ENCODE results near the gene HECW1.

Gene HECW1

GRCh38 chr7:43590862-43591557, 478.6 kb downstream of the HECW1 start:
- Histone ChIP-seq H3K79me1 (replicated peaks; ENCODE audit: low read length, poor library complexity, severe bottlenecking) (no peaks in the 10 kb centered on the region), H2BK12ac (ENCODE audit: low read length in 2 of 2) (no peak overlapping the region), H3K27ac (ENCODE audit: low read length, poor library complexity, severe bottlenecking) (peak overlapping the region; percentile 91), H3K4me1 (ENCODE audit: control insufficient read depth, insufficient read depth, low read depth, low read length) (peaks cover 10% of the 10 kb centered on the region), H4K91ac (ENCODE audit: low read length) (no peak overlapping the region), H3K36me3 (ENCODE audit: control insufficient read depth in 1 of 2, insufficient read depth in 2 of 2, low read depth in 1 of 2, low read length in 2 of 2) (peaks cover 0 to 2% of the 10 kb centered on the region in 2 experiments), H3K27me3 (ENCODE audit: control insufficient read depth in 1 of 2, insufficient read depth in 1 of 2, low read length in 2 of 2) (no peaks in the 10 kb centered on the region), H2BK5ac (ENCODE audit: low read depth, low read length, poor library complexity, severe bottlenecking) (peak overlapping the region; percentile 46), H3K9ac (ENCODE audit: low read length) (no peak overlapping the region), H2AK5ac (ENCODE audit: low read length, severe bottlenecking) (no peak overlapping the region), H3K14ac (ENCODE audit: low read length in 2 of 2) (no peak overlapping the region), H3K23ac (ENCODE audit: low read length in 2 of 2) (no peak overlapping the region), H3K18ac (ENCODE audit: low read depth in 1 of 2, low read length in 2 of 2) (no peak overlapping the region), H2AFZ (ENCODE audit: low read depth, low read length) (peak overlapping the region; percentile 27), H2BK120ac (ENCODE audit: low read depth, low read length) (no peak overlapping the region), H2BK15ac (ENCODE audit: low read depth, poor library complexity, severe bottlenecking) (no peak overlapping the region), H3K4ac (ENCODE audit: low read depth in 1 of 2, low read length in 2 of 2) (no peak overlapping the region), H3K4me3 (ENCODE audit: insufficient read depth in 1 of 2, low read depth in 1 of 2, low read length in 2 of 2) (no peak overlapping the region), H3K9me3 (ENCODE audit: control insufficient read depth, low read length) (no peaks in the 10 kb centered on the region), H4K8ac (ENCODE audit: low read length) (no peak overlapping the region), H3K4me2 (ENCODE audit: low read length, poor library complexity, severe bottlenecking) (no peak overlapping the region)
- 69% methylated on average over 2 of the region's 2 CpGs for WGBS
- DNase-seq = no peak

GRCh38 chr7:43591558-43592180, 479.2 kb downstream of the HECW1 start:
- Histone ChIP-seq H3K4ac (ENCODE audit: low read depth in 1 of 2, low read length in 2 of 2) (no peak overlapping the region), H3K36me3 (ENCODE audit: control insufficient read depth in 1 of 2, insufficient read depth in 2 of 2, low read depth in 1 of 2, low read length in 2 of 2) (peaks cover 3 to 8% of the 10 kb centered on the region in 2 experiments), H2AK5ac (ENCODE audit: low read length, severe bottlenecking) (peak overlapping the region; percentile 44), H3K9ac (ENCODE audit: low read length) (peak overlapping the region; percentile 2), H2BK12ac (ENCODE audit: low read length in 2 of 2) (no peak overlapping the region), H4K91ac (ENCODE audit: low read length) (no peak overlapping the region), H2BK15ac (ENCODE audit: low read depth, poor library complexity, severe bottlenecking) (no peak overlapping the region), H3K79me1 (replicated peaks; ENCODE audit: low read length, poor library complexity, severe bottlenecking) (no peaks in the 10 kb centered on the region), H3K4me1 (ENCODE audit: control insufficient read depth, insufficient read depth, low read depth, low read length) (peaks cover 10% of the 10 kb centered on the region), H2BK120ac (ENCODE audit: low read depth, low read length) (no peak overlapping the region), H3K27ac (ENCODE audit: low read length, poor library complexity, severe bottlenecking) (peak overlapping the region; percentile 91), H3K4me2 (ENCODE audit: low read length, poor library complexity, severe bottlenecking) (no peak overlapping the region), H3K23ac (ENCODE audit: low read length in 2 of 2) (no peak overlapping the region), H3K27me3 (ENCODE audit: control insufficient read depth in 1 of 2, insufficient read depth in 1 of 2, low read length in 2 of 2) (no peaks in the 10 kb centered on the region), H2AFZ (ENCODE audit: low read depth, low read length) (no peak overlapping the region), H3K9me3 (ENCODE audit: control insufficient read depth, low read length) (no peaks in the 10 kb centered on the region), H3K18ac (ENCODE audit: low read depth in 1 of 2, low read length in 2 of 2) (no peak overlapping the region), H2BK5ac (ENCODE audit: low read depth, low read length, poor library complexity, severe bottlenecking) (peak overlapping the region; percentile 14), H3K14ac (ENCODE audit: low read length in 2 of 2) (no peak overlapping the region), H4K8ac (ENCODE audit: low read length) (no peak overlapping the region), H3K4me3 (ENCODE audit: insufficient read depth in 1 of 2, low read depth in 1 of 2, low read length in 2 of 2) (no peak overlapping the region)
- DNase-seq = peak; percentile 34
- 62% methylated on average over 2 of the region's 4 CpGs for WGBS

GRCh38 chr7:43592326-43592725, 479.9 kb downstream of the HECW1 start:
- H3K23ac ChIP-seq (ENCODE audit: low read length in 2 of 2) = no peak overlapping the region
- H3K18ac ChIP-seq (ENCODE audit: low read depth in 1 of 2, low read length in 2 of 2) = no peak overlapping the region
- whole genome bisulfite sequencing = 100% methylated on average over 1 of the region's 3 CpGs
- no peak overlapping the region for H2AK5ac ChIP-seq (ENCODE audit: low read length, severe bottlenecking)
- H2AFZ ChIP-seq (ENCODE audit: low read depth, low read length) = no peak overlapping the region
- H3K79me1 ChIP-seq (replicated peaks; ENCODE audit: low read length, poor library complexity, severe bottlenecking) = no peaks in the 10 kb centered on the region
- H2BK15ac ChIP-seq (ENCODE audit: low read depth, poor library complexity, severe bottlenecking) = no peak overlapping the region
- no peak overlapping the region for H4K8ac ChIP-seq (ENCODE audit: low read length)
- H2BK12ac ChIP-seq (ENCODE audit: low read length in 2 of 2) = no peak overlapping the region
- peaks cover 5 to 15% of the 10 kb centered on the region in 2 experiments for H3K36me3 ChIP-seq (ENCODE audit: control insufficient read depth in 1 of 2, insufficient read depth in 2 of 2, low read depth in 1 of 2, low read length in 2 of 2)
- H2BK120ac ChIP-seq (ENCODE audit: low read depth, low read length) = no peak overlapping the region
- no peaks in the 10 kb centered on the region for H3K9me3 ChIP-seq (ENCODE audit: control insufficient read depth, low read length)
- no peaks in the 10 kb centered on the region for H3K27me3 ChIP-seq (ENCODE audit: control insufficient read depth in 1 of 2, insufficient read depth in 1 of 2, low read length in 2 of 2)
- DNase-seq = no peak
- no peak overlapping the region for H3K4ac ChIP-seq (ENCODE audit: low read depth in 1 of 2, low read length in 2 of 2)
- H3K4me2 ChIP-seq (ENCODE audit: low read length, poor library complexity, severe bottlenecking) = no peak overlapping the region
- H3K27ac ChIP-seq (ENCODE audit: low read length, poor library complexity, severe bottlenecking) = peak overlapping the region; percentile 82
- H3K4me3 ChIP-seq (ENCODE audit: insufficient read depth in 1 of 2, low read depth in 1 of 2, low read length in 2 of 2) = no peak overlapping the region
- no peak overlapping the region for H4K91ac ChIP-seq (ENCODE audit: low read length)
- H3K9ac ChIP-seq (ENCODE audit: low read length) = no peak overlapping the region
- no peak overlapping the region for H3K14ac ChIP-seq (ENCODE audit: low read length in 2 of 2)
- no peak overlapping the region for H2BK5ac ChIP-seq (ENCODE audit: low read depth, low read length, poor library complexity, severe bottlenecking)
- peaks cover 11% of the 10 kb centered on the region for H3K4me1 ChIP-seq (ENCODE audit: control insufficient read depth, insufficient read depth, low read depth, low read length)

GRCh38 chr7:43593010-43593409, 480.6 kb downstream of the HECW1 start:
- H4K91ac ChIP-seq (ENCODE audit: low read length) = no peak overlapping the region
- H3K4ac ChIP-seq (ENCODE audit: low read depth in 1 of 2, low read length in 2 of 2) = no peak overlapping the region
- no peak overlapping the region for H3K9ac ChIP-seq (ENCODE audit: low read length)
- no peak overlapping the region for H2BK120ac ChIP-seq (ENCODE audit: low read depth, low read length)
- H3K27me3 ChIP-seq (ENCODE audit: control insufficient read depth in 1 of 2, insufficient read depth in 1 of 2, low read length in 2 of 2) = no peaks in the 10 kb centered on the region
- no peak overlapping the region for H2BK12ac ChIP-seq (ENCODE audit: low read length in 2 of 2)
- no peak overlapping the region for H3K23ac ChIP-seq (ENCODE audit: low read length in 2 of 2)
- H3K4me3 ChIP-seq (ENCODE audit: insufficient read depth in 1 of 2, low read depth in 1 of 2, low read length in 2 of 2) = no peak overlapping the region
- 100% methylated on average over 1 of the region's 1 CpG for WGBS
- H2AFZ ChIP-seq (ENCODE audit: low read depth, low read length) = no peak overlapping the region
- peaks cover 9 to 22% of the 10 kb centered on the region in 2 experiments for H3K36me3 ChIP-seq (ENCODE audit: control insufficient read depth in 1 of 2, insufficient read depth in 2 of 2, low read depth in 1 of 2, low read length in 2 of 2)
- no peak overlapping the region for H4K8ac ChIP-seq (ENCODE audit: low read length)
- H3K14ac ChIP-seq (ENCODE audit: low read length in 2 of 2) = no peak overlapping the region
- H2BK15ac ChIP-seq (ENCODE audit: low read depth, poor library complexity, severe bottlenecking) = no peak overlapping the region
- H3K18ac ChIP-seq (ENCODE audit: low read depth in 1 of 2, low read length in 2 of 2) = no peak overlapping the region
- DNase-seq = peak; percentile 46
- H2BK5ac ChIP-seq (ENCODE audit: low read depth, low read length, poor library complexity, severe bottlenecking) = no peak overlapping the region
- H3K27ac ChIP-seq (ENCODE audit: low read length, poor library complexity, severe bottlenecking) = peak overlapping the region; percentile 82
- H3K9me3 ChIP-seq (ENCODE audit: control insufficient read depth, low read length) = no peaks in the 10 kb centered on the region
- H2AK5ac ChIP-seq (ENCODE audit: low read length, severe bottlenecking) = no peak overlapping the region
- H3K79me1 ChIP-seq (replicated peaks; ENCODE audit: low read length, poor library complexity, severe bottlenecking) = no peaks in the 10 kb centered on the region
- peaks cover 12% of the 10 kb centered on the region for H3K4me1 ChIP-seq (ENCODE audit: control insufficient read depth, insufficient read depth, low read depth, low read length)
- no peak overlapping the region for H3K4me2 ChIP-seq (ENCODE audit: low read length, poor library complexity, severe bottlenecking)
